OCI-LY3 (cell line): ENCODE measurements around the gene SLC22A17.

ENCODE experiments used
- CTCF ChIP-seq: fragments of 200-600, 300-600 bp; sonication (generic); IDR thresholded peaks from 2 replicates; pipeline ENCODE4 v1.5.1; 2014; ENCODE audit warnings: antibody characterized with exemption, low read length, low read depth
- EZH2phosphoT487 ChIP-seq: fragments of 200-600 bp; shearing (Covaris generic); IDR thresholded peaks from 2 replicates; pipeline ENCODE4 v1.6.1; 2018; ENCODE audit warnings: antibody characterized with exemption, mixed run types, low read depth

- TF ChIP-seq CTCF (no peak), EZH2phosphoT487 (no peak)
Measured at GRCh38 chr14:23361320-23361719, 8.6 kb upstream of the SLC22A17 start.
